WERI-Rb-1 (cell line): Measurements from ENCODE around the gene CCL13.
"Not testable (repeated sequence)": the region's sequence is repeated elsewhere in the genome, so short reads cannot be mapped to it uniquely, and the experiment has no call there.

Source experiments
- DNase-seq: peaks from one replicate; pipeline ENCODE4 v3.0.0-alpha.2; 2020
- H3K27ac ChIP-seq: fragments of 250-450 bp; sonication (Bioruptor Pico); 2 replicates; pipeline ENCODE4 v1.5.1; 2020; ENCODE audit warnings: mild to moderate bottlenecking, moderate library complexity
- H3K27me3 ChIP-seq: fragments of 250-450 bp; sonication (Bioruptor Pico); 2 replicates; pipeline ENCODE4 v1.5.1; 2021; ENCODE audit warnings: mild to moderate bottlenecking, low read depth, moderate library complexity; ENCODE audit not compliant: insufficient read depth, severe bottlenecking
- H3K36me3 ChIP-seq: fragments of 250-450 bp; sonication (Bioruptor Pico); 2 replicates; pipeline ENCODE4 v1.5.1; 2020; ENCODE audit warnings: mild to moderate bottlenecking, moderate library complexity
- H3K4me3 ChIP-seq: 2 replicates; pipeline ENCODE4 v1.5.1; 2011; ENCODE audit warnings: low read depth, mild to moderate bottlenecking, control low read depth, low read length
- H3K9me3 ChIP-seq: fragments of 250-450 bp; sonication (Bioruptor Pico); 2 replicates; pipeline ENCODE4 v1.5.1; 2021; ENCODE audit warnings: mild to moderate bottlenecking, moderate library complexity; ENCODE audit not compliant: severe bottlenecking
- CTCF ChIP-seq: IDR thresholded peaks from 2 replicates; pipeline ENCODE4 v1.5.1; 2011; ENCODE audit warnings: low read depth, mild to moderate bottlenecking, control low read depth, inconsistent platforms, low read length

CCL13 gene

GRCh38 chr17:34314279-34314678 lies 42.0 kb upstream of the CCL13 start:
- DNase-seq = no peak
- H3K4me3 ChIP-seq = no peak overlapping the region
- peaks cover 72% of the 10 kb centered on the region for H3K27me3 ChIP-seq
- H3K27ac ChIP-seq = no peak overlapping the region
- no peak for TF ChIP-seq CTCF
- no peaks in the 10 kb centered on the region for H3K9me3 ChIP-seq
- H3K36me3 ChIP-seq = no peaks in the 10 kb centered on the region

- H3K27me3 ChIP-seq = peaks cover 60% of the 10 kb centered on the region
- no peaks in the 10 kb centered on the region for H3K36me3 ChIP-seq
- no peak overlapping the region for H3K27ac ChIP-seq
- peak; percentile 20 for DNase-seq
- H3K4me3 ChIP-seq = no peak overlapping the region
- no peaks in the 10 kb centered on the region for H3K9me3 ChIP-seq
- TF ChIP-seq CTCF = 0 out of 2 replicates have a peak, but pooled peaks have one; percentile 11
These were observed 37.8 kb upstream of the CCL13 start for GRCh38 chr17:34318474-34318873.

GRCh38 chr17:34319039-34319483 lies 37.2 kb upstream of the CCL13 start, which contains the start of gene CCL8:
TSS of gene CCL8 (plus strand) at chr17:34319435. CDS start at chr17:34319502, 67 bp downstream.
- no peak within 1 kb of the TSS for H3K27ac ChIP-seq
- H3K9me3 ChIP-seq = no peaks in the 10 kb centered on the region
- TF ChIP-seq CTCF = no peak
- peaks cover 58% of the 10 kb centered on the region for H3K27me3 ChIP-seq
- no peak for DNase-seq
- no peaks in the 10 kb centered on the region for H3K36me3 ChIP-seq
- no peak within 1 kb of the TSS for H3K4me3 ChIP-seq

- DNase-seq = no peak
- no peaks in the 10 kb centered on the region for H3K36me3 ChIP-seq
These were observed 34.3 kb upstream of the CCL13 start for GRCh38 chr17:34321964-34322363.

GRCh38 chr17:34327580-34327979 lies 28.7 kb upstream of the CCL13 start:
- peaks cover 54% of the 10 kb centered on the region for H3K27me3 ChIP-seq
- H3K36me3 ChIP-seq, DNase-seq, H3K27ac ChIP-seq, H3K9me3 ChIP-seq, H3K4me3 ChIP-seq: not testable (repeated sequence)

More at GRCh38 chr17:34321964-34322363, 34.3 kb upstream of the CCL13 start:
- TF ChIP-seq CTCF = no peak
- Histone ChIP-seq H3K9me3 (no peaks in the 10 kb centered on the region), H3K4me3 (no peak overlapping the region), H3K27ac (no peak overlapping the region), H3K27me3 (peaks cover 54% of the 10 kb centered on the region)

- peaks cover 75% of the 10 kb centered on the region for H3K27me3 ChIP-seq
- no peak overlapping the region for H3K4me3 ChIP-seq
- TF ChIP-seq CTCF = no peak
These were observed 18.6 kb upstream of the CCL13 start for GRCh38 chr17:34337701-34338100.

More at GRCh38 chr17:34337701-34338100, 18.6 kb upstream of the CCL13 start:
- Histone ChIP-seq H3K27ac (no peak overlapping the region), H3K9me3 (no peaks in the 10 kb centered on the region), H3K36me3 (no peaks in the 10 kb centered on the region)
- no peak for DNase-seq
